GM08714 (cell line): ENCODE measurements around the gene UQCR11.
"Not testable (repeated sequence)": the region's sequence is repeated elsewhere in the genome, so short reads cannot be mapped to it uniquely, and the experiment has no call there.

Source experiments
- H3K4me3 ChIP-seq: fragments of 200-500 bp; sonication (Bioruptor generic); 2 replicates; pipeline ENCODE4 v1.5.1; 2014; ENCODE audit warnings: mild to moderate bottlenecking, low read length, inconsistent platforms
- ZNF274 ChIP-seq: IDR thresholded peaks from 2 replicates; pipeline ENCODE4 v1.6.1; 2012; ENCODE audit warnings: mild to moderate bottlenecking, low read depth, low read length

Gene UQCR11

DNA sequence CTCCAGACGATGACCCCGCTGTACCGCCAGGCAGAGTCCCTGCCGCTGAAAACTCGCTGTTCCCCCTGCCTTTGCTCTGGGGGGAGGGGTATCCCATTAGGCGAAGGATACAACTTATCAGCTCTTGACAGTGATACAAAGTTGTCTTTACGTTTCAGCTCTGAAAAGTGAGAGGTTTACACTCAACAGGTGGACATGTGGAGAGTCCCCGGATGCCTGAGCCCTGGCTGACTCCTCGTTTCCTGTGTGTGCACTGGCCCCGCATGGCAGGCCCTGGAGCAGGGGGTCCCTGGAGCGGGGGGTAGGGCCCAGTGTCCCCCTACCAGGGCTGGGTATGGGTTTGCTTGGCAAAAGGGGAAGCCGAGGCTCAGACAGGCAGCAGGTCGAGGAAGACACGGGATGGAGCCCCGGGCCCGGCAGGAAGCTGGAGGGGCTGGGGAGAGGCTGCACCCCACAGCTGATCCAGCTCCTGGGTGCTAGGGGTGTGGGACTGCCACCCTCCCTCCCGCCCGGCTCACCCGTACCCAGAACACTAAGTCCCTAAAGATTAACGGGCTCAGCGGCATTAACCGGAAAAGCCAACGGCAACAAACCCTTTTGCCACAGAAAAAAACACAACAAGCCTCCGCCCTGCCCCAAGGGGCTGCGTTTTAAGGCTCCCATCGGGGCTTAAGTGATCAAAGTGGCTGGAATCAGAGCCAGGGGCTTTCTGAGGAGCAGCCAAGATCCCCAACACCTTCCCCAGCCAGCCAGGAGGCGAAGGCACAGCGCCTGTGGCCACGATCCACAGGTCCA lies 41.6 kb upstream of the UQCR11 start:
- H3K4me3 ChIP-seq: peak overlapping the region; percentile 44; the same call in 1 of the 2 replicates
- no peak for TF ChIP-seq ZNF274

DNA sequence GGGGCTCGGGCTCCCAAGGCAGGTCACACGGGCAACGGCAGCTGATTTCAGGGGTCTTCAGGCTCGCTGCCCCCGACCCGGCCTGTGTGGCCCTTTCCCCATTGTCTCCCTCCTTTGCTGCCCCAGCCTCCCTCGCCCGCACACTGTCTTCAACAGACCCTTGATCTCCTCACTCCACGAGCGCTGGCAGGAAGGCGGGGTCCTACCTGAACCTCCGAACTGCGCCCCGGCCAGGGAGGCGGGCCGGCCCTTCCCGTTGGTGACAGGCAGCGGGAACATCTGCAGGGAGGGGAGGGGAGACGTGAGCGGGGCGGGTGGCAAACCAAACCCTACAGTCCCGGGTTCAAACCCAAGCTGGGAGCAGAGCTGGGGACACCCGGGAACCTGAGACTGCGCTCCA lies 40.9 kb upstream of the UQCR11 start:
- TF ChIP-seq ZNF274: no peak
- no peak overlapping the region for H3K4me3 ChIP-seq

DNA sequence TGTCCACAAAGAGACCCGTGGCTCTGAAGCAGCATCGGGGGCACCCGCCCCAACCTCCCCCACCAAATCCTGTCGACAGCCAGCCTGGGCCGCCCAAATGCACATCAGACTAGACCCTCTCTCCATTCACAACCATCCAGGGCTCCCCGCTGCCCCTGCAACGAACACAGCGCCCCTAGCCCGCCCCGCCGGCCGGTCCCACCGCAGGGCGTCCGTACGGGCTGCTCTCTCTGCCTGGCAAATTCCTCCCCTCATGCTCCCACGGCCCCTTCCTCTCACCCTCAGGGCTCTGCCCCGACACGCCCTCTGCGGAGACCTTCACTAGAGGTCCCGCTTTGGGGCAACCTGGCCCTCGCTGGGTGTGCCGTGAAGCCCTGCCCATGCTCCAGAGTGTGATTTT lies 40.0 kb upstream of the UQCR11 start:
- H3K4me3 ChIP-seq: no peak overlapping the region
- TF ChIP-seq ZNF274: no peak

DNA sequence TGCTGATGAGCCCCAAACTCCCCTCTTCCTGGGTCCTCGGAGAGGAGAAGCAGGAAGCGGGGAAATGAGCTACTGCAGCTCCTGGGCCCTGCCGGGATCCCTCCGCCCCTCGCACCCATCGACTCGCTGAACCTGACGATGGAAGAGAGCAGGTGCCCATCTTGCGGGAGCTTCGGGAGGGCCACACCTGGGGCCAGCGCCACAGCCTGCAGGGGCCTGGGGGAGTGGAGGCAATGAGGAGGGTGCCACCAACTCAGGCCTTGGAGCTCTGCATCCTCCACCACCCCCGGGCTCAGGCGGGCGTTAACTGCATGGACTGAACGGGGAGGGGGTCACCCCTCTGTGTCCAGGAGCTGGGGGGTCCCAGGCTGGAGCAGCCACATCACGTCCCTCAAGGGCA lies 38.8 kb upstream of the UQCR11 start:
- TF ChIP-seq ZNF274: no peak
- no peak overlapping the region for H3K4me3 ChIP-seq

DNA sequence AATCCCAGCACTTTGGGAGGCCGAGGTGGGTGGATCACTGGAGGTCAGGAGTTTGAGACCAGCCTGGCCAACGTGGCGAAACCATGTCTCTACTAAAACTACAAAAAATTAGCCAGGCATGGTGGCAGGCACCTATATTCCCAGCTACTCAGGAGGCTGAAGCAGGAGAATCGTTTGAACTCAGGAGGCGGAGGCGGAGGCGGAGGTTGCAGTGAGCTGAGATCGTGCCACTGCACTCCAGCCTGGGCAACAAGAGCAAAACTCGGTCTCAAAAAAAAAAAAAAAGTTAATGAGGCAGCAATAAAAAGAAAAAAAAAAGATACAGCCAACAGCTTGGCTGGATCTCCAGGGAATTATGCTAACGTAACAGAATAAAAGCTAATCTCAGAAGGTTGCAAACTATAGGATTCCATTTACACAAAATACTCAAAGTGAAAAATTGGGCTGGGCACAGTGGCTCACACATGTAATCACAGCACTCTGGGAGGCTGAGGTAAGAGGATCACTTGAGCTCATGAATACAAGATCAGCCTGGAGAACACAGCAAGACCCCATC lies 35.7 kb upstream of the UQCR11 start:
- not testable (repeated sequence) for H3K4me3 ChIP-seq

DNA sequence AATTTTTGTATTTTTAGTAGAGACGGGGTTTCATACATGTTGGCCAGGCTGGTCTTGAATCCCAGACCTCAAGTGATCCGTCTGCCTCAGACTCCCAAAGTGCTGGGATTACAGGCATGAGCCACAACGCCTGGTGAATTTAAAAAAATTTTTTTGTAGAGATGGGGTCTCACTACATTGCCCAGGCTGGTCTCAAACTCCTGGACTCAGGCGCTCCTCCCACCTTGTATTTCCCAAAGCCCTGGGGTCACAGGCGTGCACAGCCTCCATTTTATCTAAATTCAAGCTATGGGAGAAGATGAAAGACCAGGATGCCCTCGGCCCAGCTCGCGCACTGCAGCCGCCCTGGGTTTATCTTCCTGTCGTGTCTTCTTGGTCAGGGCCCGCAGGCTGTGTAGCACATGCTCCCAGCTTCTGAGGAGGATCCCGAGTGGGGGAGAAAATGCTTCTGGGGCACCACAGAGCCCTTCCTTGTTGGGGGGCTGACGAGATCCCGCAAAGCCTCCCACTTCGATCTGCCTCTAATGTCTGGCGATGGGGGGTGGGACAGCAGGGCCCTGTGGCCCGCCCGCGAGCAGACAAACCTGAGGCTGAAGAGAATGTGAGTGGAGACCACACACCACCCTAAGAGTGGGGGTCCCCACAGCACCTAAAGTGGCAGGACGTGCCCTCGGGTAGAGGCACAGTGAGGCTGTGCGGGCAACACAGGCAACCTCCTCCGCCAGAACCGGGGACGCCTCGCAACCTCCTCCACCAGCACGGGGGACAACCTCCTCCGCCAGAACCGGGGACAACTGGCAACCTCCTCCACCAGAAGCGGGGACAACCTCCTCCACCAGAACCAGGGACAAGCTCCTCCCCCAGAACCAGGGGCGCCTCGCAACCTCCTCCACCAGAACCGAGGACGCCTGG lies 31.3 kb upstream of the UQCR11 start:
- H3K4me3 ChIP-seq: no peak overlapping the region
- TF ChIP-seq ZNF274: no peak

DNA sequence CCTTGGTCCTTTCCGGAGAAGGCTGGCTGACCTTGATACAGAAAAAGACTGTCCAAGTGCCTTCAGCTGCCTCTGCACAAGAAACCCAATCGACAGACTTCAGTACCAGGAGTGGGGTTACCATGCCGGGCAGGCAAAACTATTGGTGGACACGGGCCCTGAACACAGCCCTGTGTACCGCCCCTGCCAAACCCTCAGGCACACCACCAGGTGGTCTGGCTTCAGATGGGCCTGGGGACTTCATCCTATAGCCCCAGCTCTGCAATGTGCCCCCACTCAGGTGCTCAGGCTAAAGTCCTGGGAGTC lies 29.6 kb upstream of the UQCR11 start:
- TF ChIP-seq ZNF274: no peak
- H3K4me3 ChIP-seq: no peak overlapping the region

DNA sequence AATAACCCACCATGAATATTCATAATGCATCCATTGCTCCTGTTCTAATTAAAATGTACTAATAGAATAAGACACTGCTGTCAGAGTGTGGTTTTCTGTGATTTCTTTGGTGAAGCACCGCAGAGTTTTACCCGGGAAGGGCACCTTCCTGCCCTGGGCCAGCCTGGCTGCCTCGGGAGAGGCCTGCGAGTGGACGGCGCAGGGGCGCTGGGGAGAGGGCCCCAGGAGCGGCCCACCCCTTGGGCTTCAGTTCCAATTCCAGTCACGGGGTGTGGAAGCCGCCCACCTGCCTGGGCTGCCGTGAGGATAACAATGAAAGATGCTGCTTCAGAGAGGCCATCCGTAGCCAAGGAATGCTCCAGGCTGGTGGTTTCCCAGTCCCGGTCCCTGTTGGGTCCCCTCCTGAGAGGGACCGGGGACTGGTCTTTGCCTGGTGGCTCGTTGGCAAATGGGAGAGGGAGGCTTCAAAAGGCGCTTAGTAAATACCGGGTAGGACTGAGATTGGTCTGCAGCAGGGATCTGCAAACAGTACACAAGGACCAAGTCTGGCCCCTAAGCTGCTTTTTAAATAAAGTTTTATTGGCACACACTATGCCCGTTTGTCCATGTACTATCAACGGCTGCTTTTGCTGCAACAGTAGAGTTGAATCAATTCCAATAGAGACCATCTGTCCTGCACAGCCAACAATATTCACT lies 29.1 kb upstream of the UQCR11 start:
- no peak overlapping the region for H3K4me3 ChIP-seq
- TF ChIP-seq ZNF274: no peak

DNA sequence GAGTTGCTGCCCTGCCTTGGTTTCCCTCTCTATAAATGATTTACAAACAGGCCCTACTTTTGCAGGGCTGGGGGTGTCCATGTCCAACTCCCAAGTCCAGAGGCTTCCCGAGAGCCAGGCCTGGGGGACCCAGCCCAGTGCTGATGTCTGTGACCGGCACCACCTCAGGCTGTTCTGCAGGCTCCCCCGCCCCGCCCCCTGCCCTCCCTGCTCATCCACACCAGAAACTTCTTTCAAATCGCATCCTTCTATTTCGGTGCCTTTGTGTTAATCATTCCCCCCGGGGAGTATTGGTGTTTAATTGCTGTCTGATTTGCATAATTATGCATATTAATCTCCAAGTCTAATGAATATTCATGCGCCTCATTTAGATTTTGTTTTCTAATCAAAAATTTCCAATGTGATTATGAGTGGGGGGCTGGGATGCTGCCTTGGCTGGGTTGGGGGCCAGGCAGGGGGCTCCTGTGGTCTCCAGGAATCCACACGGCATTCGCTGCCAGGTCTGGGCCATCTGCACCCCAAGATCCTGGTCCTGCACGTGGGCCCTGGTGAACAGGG lies 28.1 kb upstream of the UQCR11 start:
- H3K4me3 ChIP-seq: no peak overlapping the region
- no peak for TF ChIP-seq ZNF274

DNA sequence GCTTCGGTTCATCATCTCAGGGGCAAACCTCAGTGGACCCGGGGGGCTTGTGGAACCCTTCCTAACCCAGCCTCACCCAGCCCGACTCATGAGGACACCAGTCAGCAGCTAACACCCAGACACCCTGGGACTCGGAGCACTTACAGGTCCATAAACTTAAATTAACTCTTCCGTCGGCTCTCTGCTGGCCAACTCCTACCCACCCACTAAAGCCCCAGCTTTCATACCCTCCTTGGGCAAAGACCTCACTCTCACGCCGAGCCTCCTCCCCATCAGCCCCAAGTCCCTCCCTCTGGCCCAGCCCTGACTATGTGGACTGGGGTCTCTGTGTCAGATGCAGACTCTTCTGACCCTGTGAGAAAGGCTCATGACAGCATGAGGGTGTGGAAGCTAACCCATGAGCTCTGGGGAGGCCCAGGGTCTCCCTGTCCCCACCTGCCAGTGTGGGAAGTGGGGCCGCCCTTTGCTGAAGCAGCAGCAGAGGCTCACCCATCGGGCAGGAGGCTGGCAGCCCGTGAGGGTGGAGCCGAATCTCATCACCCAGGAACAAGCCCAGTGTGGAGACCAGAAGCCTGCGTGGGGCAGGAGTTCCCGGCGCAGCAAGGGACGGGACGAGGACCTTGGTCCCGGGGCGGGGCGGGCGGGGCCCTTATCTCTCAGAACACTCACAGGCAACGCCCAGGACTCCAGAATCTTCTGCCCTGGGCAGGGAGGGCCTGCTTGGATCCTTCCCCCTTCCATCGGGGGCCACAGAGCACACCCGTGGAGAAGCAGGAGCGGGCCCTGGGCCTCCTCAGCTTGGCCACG lies 27.4 kb upstream of the UQCR11 start:
- TF ChIP-seq ZNF274: no peak
- no peak overlapping the region for H3K4me3 ChIP-seq

DNA sequence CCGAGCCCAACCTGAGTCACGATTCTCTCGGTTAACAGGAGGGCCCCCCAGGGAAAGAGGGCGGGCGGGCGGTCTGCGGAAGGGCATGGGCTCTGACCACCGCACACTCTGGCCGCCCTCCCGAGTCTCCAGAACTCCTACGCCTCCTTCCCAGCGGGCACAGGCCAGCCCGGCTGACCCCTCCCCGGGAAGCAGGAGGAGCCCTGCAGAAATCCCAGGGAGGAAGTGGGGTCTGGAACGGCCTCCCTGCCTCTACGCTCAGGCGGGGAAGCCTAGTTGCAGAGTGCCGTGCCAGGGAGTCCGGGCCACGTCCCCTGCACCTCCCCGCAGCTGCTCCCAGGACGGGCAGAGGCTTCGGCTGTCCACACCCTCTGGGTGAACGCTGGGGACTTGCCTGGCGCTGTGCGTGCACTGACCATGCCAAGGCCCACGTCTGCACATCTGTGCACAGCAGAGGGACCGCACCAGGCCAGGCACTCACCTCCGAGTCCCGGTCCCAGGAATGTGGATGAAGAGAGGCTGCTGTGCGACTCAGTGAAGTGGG lies 26.4 kb upstream of the UQCR11 start:
- H3K4me3 ChIP-seq: no peak overlapping the region
- TF ChIP-seq ZNF274: no peak

DNA sequence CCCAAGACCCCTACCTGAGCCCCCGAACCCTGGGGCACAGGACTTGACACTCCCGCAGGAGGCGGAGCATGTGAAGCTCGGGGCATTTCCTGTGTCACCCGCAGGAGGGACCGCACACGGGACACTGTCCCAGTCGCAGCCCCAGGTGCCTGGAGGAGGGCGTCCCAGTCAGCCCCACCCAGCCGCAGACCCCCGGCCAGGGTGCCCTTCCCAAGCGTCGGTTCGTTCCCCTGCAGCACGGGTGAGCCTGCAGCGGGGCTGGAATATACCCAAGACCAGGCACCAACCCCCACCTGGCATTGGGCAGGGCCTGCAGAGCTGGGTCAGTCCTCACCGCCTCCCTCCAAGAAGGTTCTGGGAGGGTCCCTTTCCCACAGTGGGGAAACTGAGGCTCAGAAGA lies 25.5 kb upstream of the UQCR11 start:
- no peak overlapping the region for H3K4me3 ChIP-seq
- TF ChIP-seq ZNF274: no peak

DNA sequence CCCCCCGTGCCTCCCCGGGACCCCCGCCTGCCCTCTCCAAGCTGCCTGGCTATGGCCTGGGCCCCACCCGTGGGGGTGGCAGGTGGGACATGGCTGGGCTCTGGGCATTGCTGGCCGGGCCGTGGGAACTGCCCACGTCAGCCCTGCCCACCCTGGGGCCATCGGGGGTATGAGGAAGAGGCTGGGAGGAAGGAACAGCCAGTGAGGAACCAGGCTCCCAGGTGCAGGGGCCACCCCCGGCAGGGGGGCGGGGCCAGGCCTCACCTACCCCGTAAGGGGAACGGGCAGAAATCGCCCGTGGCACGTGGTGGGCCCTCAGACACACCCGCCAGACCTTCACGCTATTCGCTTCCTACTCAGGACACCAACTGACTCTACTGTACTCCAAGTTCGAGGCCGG lies 24.8 kb upstream of the UQCR11 start:
- TF ChIP-seq ZNF274: no peak

More for the DNA sequence above, 24.8 kb upstream of the UQCR11 start:
- no peak overlapping the region for H3K4me3 ChIP-seq
